RWPE1 (cell line): ENCODE results near the gene OR7D2.

Experiments
- CTCF ChIA-PET: fragments of 350-600 bp; sonication (Branson Sonifier 250); formaldehyde crosslinking; extraction: SDS; loops from one replicate; lab custom pipeline; 2021; lab: Yijun Ruan, JAX
- POLR2A ChIA-PET: fragments of 400-600 bp; formaldehyde crosslinking; extraction: SDS; loops from one replicate; lab custom pipeline; 2020; ENCODE audit warnings: antibody characterized with exemption; ENCODE audit not compliant: low non-redundant PET; lab: Yijun Ruan, JAX
- DNase-seq: peaks from one replicate; pipeline ENCODE4 v3.0.0; 2012; ENCODE audit warnings: low spot score
- H3K27ac ChIP-seq: fragments of 450-650 bp; 2 replicates; pipeline ENCODE4 v1.5.1; 2017
- TF ChIP-seq, protein P1 (sequence below): fragments of 450-650 bp; conservative IDR thresholded peaks from 2 replicates; pipeline ENCODE4 v1.5.1; 2017; ENCODE audit warnings: low read depth, mild to moderate bottlenecking

Gene OR7D2

DNA sequence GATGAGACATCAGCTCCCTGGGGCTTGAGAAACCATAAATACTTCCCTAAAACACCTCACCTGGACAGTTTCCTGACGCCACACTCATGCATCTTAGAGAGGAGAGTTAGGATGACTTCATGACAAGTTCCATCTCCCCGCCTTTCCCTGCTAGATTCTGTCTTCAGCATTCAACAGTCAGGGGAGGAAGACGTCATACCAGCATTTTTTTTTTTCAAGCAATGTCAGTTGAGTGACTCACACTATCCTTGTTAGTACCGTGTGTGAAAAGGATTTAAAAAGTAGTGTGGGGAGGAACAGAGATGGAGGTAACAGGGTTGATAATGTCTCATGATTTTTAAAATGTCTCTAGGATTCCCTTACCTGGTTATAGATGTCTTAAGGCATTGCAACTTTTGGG lies at the start of gene OR7D2:
Gene OR7D2, plus strand, starts transcription at position 79 of the 400 bp plus-strand sequence. CDS start 6,803 bp downstream, outside the sequence.
- CTCF ChIA-PET: no interaction called here
- H3K27ac ChIP-seq: no peak within 1 kb of the TSS

DNA sequence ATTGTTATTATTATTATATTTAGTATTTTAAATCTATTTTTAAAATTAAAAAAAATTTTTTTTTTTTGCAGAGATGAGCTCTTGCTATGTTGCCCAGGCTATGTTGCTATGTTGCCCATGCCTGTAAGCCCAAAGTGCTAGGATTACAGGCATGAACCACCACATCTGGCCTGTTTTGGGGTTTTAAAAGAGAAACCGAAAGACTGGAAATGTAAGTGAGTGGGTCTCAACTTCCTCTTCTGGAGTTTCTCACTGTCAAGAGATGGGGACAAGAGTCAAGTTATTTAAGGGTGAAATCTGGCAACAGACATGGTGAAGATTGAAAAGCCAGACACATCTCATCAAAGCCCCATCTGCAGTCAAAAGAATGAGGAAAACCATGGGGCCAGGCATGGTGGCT lies 47.8 kb upstream of the OR7D2 start:
- no peak overlapping the region for H3K27ac ChIP-seq
- TF ChIP-seq, protein P1, sequence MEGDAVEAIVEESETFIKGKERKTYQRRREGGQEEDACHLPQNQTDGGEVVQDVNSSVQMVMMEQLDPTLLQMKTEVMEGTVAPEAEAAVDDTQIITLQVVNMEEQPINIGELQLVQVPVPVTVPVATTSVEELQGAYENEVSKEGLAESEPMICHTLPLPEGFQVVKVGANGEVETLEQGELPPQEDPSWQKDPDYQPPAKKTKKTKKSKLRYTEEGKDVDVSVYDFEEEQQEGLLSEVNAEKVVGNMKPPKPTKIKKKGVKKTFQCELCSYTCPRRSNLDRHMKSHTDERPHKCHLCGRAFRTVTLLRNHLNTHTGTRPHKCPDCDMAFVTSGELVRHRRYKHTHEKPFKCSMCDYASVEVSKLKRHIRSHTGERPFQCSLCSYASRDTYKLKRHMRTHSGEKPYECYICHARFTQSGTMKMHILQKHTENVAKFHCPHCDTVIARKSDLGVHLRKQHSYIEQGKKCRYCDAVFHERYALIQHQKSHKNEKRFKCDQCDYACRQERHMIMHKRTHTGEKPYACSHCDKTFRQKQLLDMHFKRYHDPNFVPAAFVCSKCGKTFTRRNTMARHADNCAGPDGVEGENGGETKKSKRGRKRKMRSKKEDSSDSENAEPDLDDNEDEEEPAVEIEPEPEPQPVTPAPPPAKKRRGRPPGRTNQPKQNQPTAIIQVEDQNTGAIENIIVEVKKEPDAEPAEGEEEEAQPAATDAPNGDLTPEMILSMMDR: no peak
- POLR2A ChIA-PET: no interaction called here
- no peak for DNase-seq
- CTCF ChIA-PET: no interaction called here

More for the DNA sequence above, at the start of gene OR7D2:
- DNase-seq: no peak
- TF ChIP-seq, protein P1: no peak
- POLR2A ChIA-PET: interaction anchor here (0.6 kb wide), 1 partner anchor 9 kb away, joined by 3 read pairs; no protein-coding TSS in a partner anchor

DNA sequence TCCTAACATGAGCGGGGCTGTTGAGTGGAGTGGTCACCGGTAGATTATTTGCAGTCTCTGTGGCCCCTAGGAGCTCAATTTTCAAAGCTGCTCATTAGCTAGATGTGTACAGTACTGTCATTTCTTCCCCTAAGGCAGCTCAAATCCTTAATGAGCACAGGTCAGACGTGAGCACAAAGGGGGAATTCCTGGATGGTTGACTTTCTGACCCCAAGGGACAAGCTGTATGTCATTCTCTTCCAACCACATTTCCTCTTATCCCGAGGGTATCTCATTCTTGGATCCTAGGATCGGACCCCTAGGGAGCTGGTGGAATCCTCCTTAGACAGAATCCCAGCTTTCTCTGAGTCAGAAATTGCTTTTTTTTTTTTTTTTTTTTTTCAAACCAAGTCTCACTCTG lies 46.4 kb upstream of the OR7D2 start:
- CTCF ChIA-PET: interaction anchor here (0.6 kb wide), 2 partner anchors 753 to 1070 kb away, joined by 3 to 5 read pairs; no protein-coding TSS in a partner anchor
- no peak for DNase-seq
- no peak overlapping the region for H3K27ac ChIP-seq
- TF ChIP-seq, protein P1: no peak
- POLR2A ChIA-PET: interaction anchor here (0.7 kb wide), 1 partner anchor 569 kb away, joined by 5 read pairs; no protein-coding TSS in a partner anchor

DNA sequence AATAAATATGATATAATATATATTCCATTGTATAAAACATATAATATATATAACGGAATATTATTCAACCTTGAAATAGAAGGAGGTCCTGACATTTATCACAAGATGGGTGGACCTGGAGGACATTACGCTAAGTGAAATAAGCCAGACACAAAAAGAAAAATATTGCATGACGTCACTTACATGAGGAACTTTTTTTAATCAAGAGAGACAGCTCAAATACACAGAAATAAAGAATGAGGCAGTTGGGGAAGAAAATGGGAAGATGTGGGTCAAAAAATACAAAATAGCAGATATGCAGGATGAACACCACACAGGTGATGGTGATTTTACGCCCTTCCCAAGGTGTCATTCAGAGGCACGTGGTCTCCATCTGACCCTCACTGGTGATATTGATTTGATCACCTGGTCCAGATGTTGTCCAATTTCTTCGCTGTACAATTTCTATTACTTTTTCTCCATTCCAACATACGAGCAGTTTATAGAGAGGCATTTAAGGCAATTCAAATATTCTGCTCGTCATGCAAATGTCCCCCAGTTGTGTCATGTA lies 39.1 kb upstream of the OR7D2 start:
- CTCF ChIA-PET: no interaction called here
- POLR2A ChIA-PET: no interaction called here
- no peak for DNase-seq
- TF ChIP-seq, protein P1: no peak
- no peak overlapping the region for H3K27ac ChIP-seq

DNA sequence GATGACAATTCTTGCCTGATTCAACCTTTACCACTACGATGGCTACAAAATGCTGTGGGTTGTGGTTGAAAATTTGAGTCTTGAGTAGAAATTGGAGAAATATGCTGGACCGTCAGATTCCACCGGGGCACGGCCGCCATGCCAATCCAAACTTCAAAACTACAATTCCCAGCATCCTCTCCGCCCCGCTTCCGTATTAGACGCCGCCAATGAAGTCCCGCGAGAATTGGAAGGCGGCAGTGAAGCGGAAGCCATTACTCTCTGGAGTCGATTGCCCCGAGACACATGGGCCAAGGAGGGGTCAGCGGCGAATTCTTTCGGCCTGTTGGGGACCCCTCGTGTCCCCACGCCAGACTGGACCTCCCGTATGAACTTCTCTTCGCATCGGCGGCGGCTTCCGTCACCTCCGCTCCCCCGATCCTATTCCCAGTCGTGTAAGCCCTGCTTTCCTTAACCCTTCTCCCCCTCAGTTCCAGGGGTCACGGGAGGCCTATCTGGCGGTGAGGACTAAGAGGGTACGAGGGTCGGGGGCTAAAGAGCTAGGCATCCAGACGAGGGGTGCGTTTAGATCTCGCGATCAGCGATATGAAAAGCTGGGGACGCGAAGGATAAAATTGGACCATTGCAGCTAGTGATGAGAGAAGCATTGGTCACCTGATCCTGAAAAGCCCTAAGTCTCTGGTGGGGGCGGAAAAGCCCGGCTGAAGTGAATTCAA lies 38.5 kb upstream of the OR7D2 start, which contains the start of gene ZNF317:
Gene ZNF317, plus strand, starts transcription at position 239 of the 716 bp plus-strand sequence. CDS start 15,620 bp downstream, outside the sequence.
- POLR2A ChIA-PET: no interaction called here
- H3K27ac ChIP-seq: peak within 1 kb of the TSS; percentile 69
- TF ChIP-seq, protein P1: no peak
- DNase-seq: peak; percentile 87
- CTCF ChIA-PET: interaction anchor here (0.5 kb wide), 1 partner anchor 443 kb away, joined by 3 read pairs; no protein-coding TSS in a partner anchor

DNA sequence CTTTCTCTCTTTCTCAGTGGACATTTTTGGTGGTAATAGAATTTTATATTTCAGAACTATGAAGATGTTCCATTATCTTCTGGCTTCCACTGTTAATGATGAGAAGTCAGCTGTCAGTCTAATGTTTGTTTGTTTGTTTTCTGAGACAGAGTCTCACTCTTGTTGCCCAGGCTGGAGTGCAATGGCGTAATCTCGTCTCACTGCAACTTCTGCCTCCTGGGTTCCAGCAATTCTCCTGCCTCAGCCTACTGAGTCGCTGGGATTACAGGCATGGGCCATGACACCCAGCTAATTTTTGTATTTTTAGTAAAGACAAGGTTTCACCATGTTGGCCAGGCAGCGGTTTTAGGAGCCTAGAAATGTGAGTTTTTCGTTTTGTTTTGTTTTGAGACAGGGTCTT lies 33.9 kb upstream of the OR7D2 start:
- TF ChIP-seq, protein P1: no peak
- H3K27ac ChIP-seq: no peak overlapping the region
- ChIA-PET CTCF (no interaction called here), POLR2A (no interaction called here)
- DNase-seq: no peak
